Suprapubic skin (tissue), 4 donors: Measurements from ENCODE around the gene PARD6B.

Experiments used
- CTCF ChIP-seq, 2 donors: fragments of 200-600 bp in 1 of 2; fragments of 450-650 bp in 1 of 2; sonication (generic) in 1 of 2; IDR thresholded peaks; one replicate each; pipeline ENCODE4 v1.5.1; 2016 to 2019; ENCODE audit warnings: antibody characterized with exemption in 2 of 2, mild to moderate bottlenecking in 1 of 2, moderate library complexity in 1 of 2
- EP300 ChIP-seq: sonication (generic); formaldehyde crosslinking; IDR thresholded peaks from one replicate; pipeline ENCODE4 v1.6.1; 2017; ENCODE audit warnings: antibody characterized with exemption
- POLR2A ChIP-seq, 2 donors: fragments of 450-650 bp; IDR thresholded peaks; one replicate each; pipeline ENCODE4 v1.6.1; 2017; ENCODE audit warnings: antibody characterized with exemption in 2 of 2, mild to moderate bottlenecking in 2 of 2, moderate library complexity in 2 of 2
- POLR2AphosphoS5 ChIP-seq, 3 donors: sonication (generic); formaldehyde crosslinking; IDR thresholded peaks; one replicate each; pipeline ENCODE4 v1.6.1; 2017; ENCODE audit warnings: antibody characterized with exemption in 3 of 3

GRCh38 chr20:50772420-50773185 lies 41.2 kb downstream of the PARD6B start:
- TF ChIP-seq CTCF (IDR thresholded peaks at IDR 0.05) (no peak), EP300 (no peak), POLR2A (IDR thresholded peaks at IDR 0.05) (no peak), POLR2AphosphoS5 (IDR thresholded peaks at IDR 0.05) (no peak)
